Mucosa of descending colon (tissue), 3 donors: ENCODE results near the gene PIEZO2. TPM values are rescaled to one million over a fixed set of nuclear protein-coding genes. Genes with fewer than 3 reads are reported as not detected.

ENCODE experiments used
- ATAC-seq: fragments of 200-7000 bp; cut with Tn5 transposase; one replicate; pipeline ENCODE4 v1.9.1; 2020; ENCODE audit warnings: mild to moderate bottlenecking, moderate library complexity
- DNase-seq, 3 donors: peaks; one replicate each; pipeline ENCODE4 v3.0.0-alpha.2; 2020
- H3K36me3 ChIP-seq: fragments of 200-600 bp; one replicate; pipeline ENCODE4 v1.8.0; 2021; ENCODE audit warnings: low read depth, mild to moderate bottlenecking
- H3K4me1 ChIP-seq: fragments of 200-600 bp; one replicate; pipeline ENCODE4 v1.8.0; 2021; ENCODE audit warnings: low read depth, mild to moderate bottlenecking
- H3K4me3 ChIP-seq: fragments of 200-600 bp; one replicate; pipeline ENCODE4 v1.8.0; 2021; ENCODE audit warnings: mild to moderate bottlenecking
- H3K9me3 ChIP-seq: fragments of 200-600 bp; one replicate; pipeline ENCODE4 v1.8.0; 2021; ENCODE audit warnings: mild to moderate bottlenecking
- CTCF ChIP-seq: fragments of 200-600 bp; IDR thresholded peaks from one replicate; pipeline ENCODE4 v1.8.0; 2022; ENCODE audit warnings: antibody characterized with exemption, mild to moderate bottlenecking
- intact Hi-C, 2 donors: fragments of 100-400 bp; cut with DNase I in 1 of 2; cut with micrococcal nuclease in 1 of 2; formaldehyde crosslinking; loops; one replicate each; pipeline versions ENCODE4 v1.11.0 to v1.11.1; 2022; cut with DNase I, micrococcal nuclease
- total RNA-seq, 3 donors: library from RNA; stranded (reverse); fragmentation: NEBNext Ultra II Directional in 2 of 3; extraction: Animal tissue kit (Norgen Biotek cat#: 25700) in 2 of 3; gene quantifications; one replicate each; pipeline versions ENCODE4 v1.2.1 to v1.2.4, GENCODE V29; 2021 to 2023
- donor health status: DM: no; HTN: no; CAD: no; lungs with moderate emphysema.
- donor health status: DM: no; HTN: no; CAD: no.
- donor health status: DM: no; HTN: yes; CAD: no.

Gene PIEZO2
- total RNA-seq, 3 donors from 2014 or later = 1.0 to 18.9 (median 1.4) TPM

GRCh38 chr18:10685484-10685883 is 463.9 kb downstream of the PIEZO2 start:
- Histone ChIP-seq H3K4me3 (no peak overlapping the region), H3K36me3 (no peaks in the 10 kb centered on the region), H3K9me3 (no peaks in the 10 kb centered on the region), H3K4me1 (no peaks in the 10 kb centered on the region)
- ATAC-seq = no peak
- intact Hi-C loops = no loop called here
- no peak for TF ChIP-seq CTCF
- no peak for DNase-seq

GRCh38 chr18:10682368-10682714 is 467.0 kb downstream of the PIEZO2 start:
- no peaks in the 10 kb centered on the region for H3K36me3 ChIP-seq
- intact Hi-C loops = no loop called here
- no peak for TF ChIP-seq CTCF
- no peak for ATAC-seq
- no peak for DNase-seq
- no peak overlapping the region for H3K4me3 ChIP-seq
- no peaks in the 10 kb centered on the region for H3K9me3 ChIP-seq
- H3K4me1 ChIP-seq = no peaks in the 10 kb centered on the region

- no peak for ATAC-seq
- H3K4me3 ChIP-seq = no peak overlapping the region
- H3K4me1 ChIP-seq = no peaks in the 10 kb centered on the region
- intact Hi-C loops = no loop called here
- DNase-seq = no peak
- H3K36me3 ChIP-seq = no peaks in the 10 kb centered on the region
- H3K9me3 ChIP-seq = no peaks in the 10 kb centered on the region
- no peak for TF ChIP-seq CTCF
Observed at GRCh38 chr18:10681581-10682367, 467.6 kb downstream of the PIEZO2 start.

GRCh38 chr18:10680271-10680596 is 469.1 kb downstream of the PIEZO2 start:
- no peaks in the 10 kb centered on the region for H3K9me3 ChIP-seq
- H3K4me3 ChIP-seq = no peak overlapping the region
- ATAC-seq (no peak), DNase-seq (no peak)
- no peaks in the 10 kb centered on the region for H3K36me3 ChIP-seq
- no peak for TF ChIP-seq CTCF
- no peaks in the 10 kb centered on the region for H3K4me1 ChIP-seq
- intact Hi-C loops = no loop called here

GRCh38 chr18:10679557-10680270 is 469.7 kb downstream of the PIEZO2 start:
- H3K4me1 ChIP-seq = no peaks in the 10 kb centered on the region
- no peaks in the 10 kb centered on the region for H3K9me3 ChIP-seq
- ATAC-seq (no peak), DNase-seq (no peak)
- no peaks in the 10 kb centered on the region for H3K36me3 ChIP-seq
- no peak for TF ChIP-seq CTCF
- intact Hi-C loops = no loop called here
- H3K4me3 ChIP-seq = no peak overlapping the region
